ENCODE results near the gene DTYMK.

DTYMK gene

GRCh38 chr2:241686650-241687425, at the start of gene DTYMK:
DTYMK (minus strand) TSS chr2:241686815; CDS start chr2:241686783, 32 bp downstream.
- DNase-seq: peak; percentile 95

- no peak for DNase-seq
Measured at GRCh38 chr2:241736111-241736510, 49.5 kb upstream of the DTYMK start.

- peak; percentile 92 for DNase-seq
Measured at GRCh38 chr2:241734467-241735208, 48.0 kb upstream of the DTYMK start, which contains the start of gene D2HGDH. D2HGDH (plus strand) TSS chr2:241734630; CDS start chr2:241735225, 595 bp downstream.

GRCh38 chr2:241734208-241734466, 47.5 kb upstream of the DTYMK start:
- DNase-seq: no peak

DNA sequence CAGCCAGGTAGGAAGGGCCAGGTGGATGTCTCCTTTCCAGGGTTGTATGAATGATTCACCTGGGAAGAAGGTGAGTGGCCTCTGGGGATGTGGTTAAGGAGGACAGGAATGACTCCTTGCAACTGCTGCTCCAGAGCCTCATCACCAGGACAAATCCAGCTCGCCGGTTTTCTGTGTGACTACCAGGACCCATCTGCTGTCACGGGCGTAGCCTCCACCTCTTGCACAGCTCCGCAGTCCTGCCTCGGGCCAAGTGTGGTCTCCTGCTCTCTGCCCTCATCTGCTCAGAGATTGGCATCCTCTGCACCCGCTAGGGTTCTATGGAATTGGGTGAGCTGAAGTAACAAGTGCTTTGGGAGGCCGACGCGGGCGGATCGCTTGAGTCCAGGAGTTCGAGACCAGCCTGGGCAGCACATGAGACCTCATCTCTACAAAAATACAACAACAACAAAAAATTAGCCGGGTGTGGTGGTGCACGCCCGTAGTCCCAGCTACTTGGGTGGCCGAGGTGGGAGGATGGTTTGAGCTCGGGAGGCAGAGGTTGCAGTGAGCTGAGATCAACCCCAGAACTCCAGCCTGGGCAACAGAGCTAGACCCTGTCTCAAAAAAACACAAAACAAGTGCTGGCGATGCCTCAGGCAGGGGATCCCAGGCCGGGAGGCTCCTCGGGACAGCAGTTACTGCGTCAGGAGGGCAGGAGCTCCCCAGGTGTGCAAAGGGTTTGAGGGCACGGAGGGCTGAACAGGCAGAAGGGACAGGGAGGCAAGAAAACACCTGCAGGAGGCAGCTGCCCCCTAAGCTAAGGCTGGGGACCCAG, 47.0 kb upstream of the DTYMK start:
- DNase-seq: no peak

GRCh38 chr2:241732513-241733186, 46.0 kb upstream of the DTYMK start:
- DNase-seq: peak; percentile 73

GRCh38 chr2:241730671-241731293, 44.2 kb upstream of the DTYMK start:
- DNase-seq: peak; percentile 24

DNA sequence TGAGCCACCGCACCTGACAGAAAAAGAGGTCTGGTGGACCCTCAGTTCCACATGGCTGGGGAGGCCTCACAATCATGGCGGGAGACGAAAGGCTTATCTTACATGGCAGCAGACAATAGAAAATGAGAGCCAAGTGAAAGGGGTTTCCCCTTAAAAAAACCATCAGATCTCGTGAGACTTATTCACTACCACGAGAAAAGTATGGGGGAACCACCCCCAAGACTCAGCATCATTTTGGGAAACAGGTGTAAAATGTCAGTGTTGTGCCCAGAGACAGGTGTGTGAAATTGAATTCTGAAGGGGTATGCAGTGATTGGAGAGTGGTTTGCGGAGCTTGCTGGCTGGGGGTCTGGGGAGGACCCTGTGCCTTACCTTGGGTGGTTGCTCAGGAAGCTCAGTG, 43.3 kb upstream of the DTYMK start:
- no peak for DNase-seq

GRCh38 chr2:241728627-241729026, 42.0 kb upstream of the DTYMK start:
- DNase-seq: no peak

GRCh38 chr2:241728000-241728399, 41.4 kb upstream of the DTYMK start:
- no peak for DNase-seq

DNA sequence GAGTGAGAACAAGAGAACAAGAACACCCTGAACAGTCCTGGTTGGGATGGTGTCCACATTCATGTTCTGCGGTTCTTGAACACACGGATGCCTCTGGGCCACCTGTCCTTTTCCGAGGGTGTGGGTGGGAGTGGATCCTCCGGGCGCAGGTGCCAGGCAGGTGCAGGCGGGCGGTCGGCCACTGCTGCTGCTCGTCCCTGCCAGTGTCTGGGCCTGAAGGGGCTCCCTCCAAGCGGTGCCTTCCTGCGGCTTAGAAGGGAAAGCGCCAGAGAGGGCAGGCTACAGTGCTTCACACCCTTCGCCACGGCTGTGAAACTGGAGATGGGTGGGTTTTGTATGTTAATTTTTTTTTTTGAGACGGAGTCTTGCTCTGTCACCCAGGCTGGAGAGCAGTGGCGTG, 39.8 kb upstream of the DTYMK start:
- no peak for DNase-seq

DNA sequence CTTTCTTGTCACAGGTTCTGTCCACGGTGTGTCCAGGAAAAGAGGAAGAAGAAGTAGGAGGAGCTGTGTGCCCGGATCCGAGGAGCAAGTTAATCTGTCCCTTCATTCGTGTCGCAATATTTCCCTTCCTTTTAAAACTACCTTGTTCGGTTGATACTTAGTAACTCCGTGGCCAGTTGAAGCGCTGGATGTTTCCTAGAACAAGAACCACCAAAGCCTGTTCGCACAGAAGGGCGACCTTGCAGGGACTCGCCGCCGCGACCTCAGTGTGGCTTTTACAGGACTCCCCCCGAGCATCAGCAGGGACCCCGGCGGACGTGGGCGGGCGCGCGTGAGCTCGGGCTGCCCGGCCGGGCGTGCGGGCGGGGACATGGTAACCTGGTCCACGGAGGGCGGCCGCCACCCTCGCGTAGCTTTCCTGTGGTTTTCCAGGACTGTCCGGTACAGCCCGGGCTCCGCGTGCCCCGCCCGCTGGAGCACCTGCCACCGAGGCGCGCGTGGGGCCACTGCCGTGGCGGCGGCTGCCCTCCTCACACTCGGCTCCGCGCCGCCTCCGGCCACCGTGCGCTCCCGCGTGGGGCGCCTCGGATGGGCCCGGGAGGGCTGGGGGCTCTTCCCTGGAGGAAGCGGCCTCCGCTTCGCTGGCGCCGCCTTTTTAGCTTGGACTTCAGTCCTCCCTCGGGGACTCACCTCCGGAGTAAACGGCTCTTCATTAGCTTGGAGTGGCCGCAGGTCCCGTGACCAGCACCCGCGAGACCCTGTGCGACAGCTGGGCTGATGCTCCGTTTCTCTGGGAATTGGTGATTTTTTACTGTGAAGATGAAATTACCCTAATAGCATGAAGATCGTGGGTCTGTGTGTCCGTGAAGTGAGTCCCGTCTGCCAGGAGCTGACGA, 38.6 kb upstream of the DTYMK start:
- no peak for DNase-seq

- peak; percentile 29 for DNase-seq
Measured at GRCh38 chr2:241724259-241724974, 37.8 kb upstream of the DTYMK start.

DNA sequence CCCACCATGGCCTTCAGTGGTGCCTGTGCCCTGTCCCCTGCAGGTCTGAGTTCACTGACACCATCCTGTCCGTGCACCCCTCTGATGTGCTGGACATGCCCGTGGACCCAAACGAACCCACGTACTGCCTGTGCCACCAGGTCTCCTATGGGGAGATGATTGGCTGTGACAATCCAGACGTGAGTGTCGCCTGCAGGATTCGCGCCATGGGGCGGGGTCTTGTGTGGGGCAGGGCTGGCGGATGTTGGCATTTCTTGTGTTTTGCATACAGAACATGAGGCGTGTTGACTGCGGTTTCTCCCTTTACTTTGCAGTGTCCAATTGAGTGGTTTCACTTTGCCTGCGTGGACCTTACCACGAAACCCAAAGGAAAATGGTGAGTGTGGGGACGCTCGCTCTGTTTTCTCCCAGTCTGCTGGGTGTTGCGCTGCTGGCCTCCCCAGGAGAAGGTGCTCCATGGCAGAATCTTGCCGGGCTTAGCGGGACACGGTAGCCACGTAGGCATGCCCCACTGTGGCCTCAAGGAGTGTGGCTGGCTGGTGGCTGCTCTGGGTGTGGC, 36.4 kb upstream of the DTYMK start:
- no peak for DNase-seq

DNA sequence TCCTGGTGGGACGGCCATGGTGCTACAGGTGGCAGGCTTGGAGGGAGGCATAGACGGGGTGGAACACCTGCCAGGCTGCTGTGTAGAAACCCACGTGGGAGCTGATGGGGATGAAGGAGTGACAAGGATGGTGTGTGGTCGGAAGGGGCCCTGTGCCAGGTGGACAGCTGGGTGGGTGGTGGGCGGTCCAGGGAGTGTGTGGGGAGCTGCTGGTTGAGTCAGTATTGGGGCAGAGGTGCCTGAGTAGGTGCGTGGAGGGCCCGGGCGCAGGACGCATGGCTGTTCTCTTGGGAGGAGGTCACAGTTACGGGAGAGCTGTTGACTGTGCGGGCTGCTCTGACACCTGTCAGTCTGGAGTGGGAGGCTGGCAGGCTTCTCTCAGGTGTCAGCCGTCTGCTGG, 35.2 kb upstream of the DTYMK start:
- DNase-seq: no peak

DNA sequence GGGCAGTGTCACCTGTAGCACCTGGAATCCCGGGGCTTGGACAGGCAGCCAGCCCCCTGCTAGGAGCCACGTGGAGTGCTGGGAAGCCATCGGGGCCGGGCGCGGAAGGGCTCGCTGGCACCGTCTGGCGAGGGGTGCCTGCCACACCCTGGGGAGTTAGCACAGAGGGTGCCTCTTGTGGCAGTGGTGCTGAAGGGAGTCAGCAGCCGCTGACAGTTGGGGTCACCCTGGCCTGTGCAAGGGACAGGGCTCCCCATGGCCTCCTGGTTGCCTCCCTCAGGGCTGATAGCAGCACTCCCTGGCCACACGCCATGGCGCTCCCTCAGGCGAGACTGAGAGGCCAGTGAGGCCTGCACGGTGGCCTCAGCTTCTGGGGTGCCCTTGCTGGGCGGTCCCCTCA, 33.9 kb upstream of the DTYMK start:
- DNase-seq: no peak

GRCh38 chr2:241720099-241720498, 33.5 kb upstream of the DTYMK start:
- DNase-seq: no peak

- DNase-seq: no peak
Measured at GRCh38 chr2:241719093-241719492, 32.5 kb upstream of the DTYMK start.

GRCh38 chr2:241708879-241709278, 22.3 kb upstream of the DTYMK start:
- no peak for DNase-seq

GRCh38 chr2:241706537-241706936, 19.9 kb upstream of the DTYMK start:
- DNase-seq: no peak
